ENCODE measurements around the gene COL6A6. TPM values are rescaled to one million over a fixed set of nuclear protein-coding genes. Genes with fewer than 3 reads are reported as not detected.

Gene COL6A6
- total and polyA plus RNA-seq, 2 experiments from 2014 or later, result 0.07 to 0.10 TPM

GRCh38 chr3:130537673-130538304 is 20.8 kb downstream of the COL6A6 start:
- Mint-ChIP-seq H3K9me3 (no peaks in the 10 kb centered on the region; the same call in 2 of the 3 replicates), H3K27me3 (ENCODE audit: insufficient read depth, low read depth, poor library complexity) (no peaks in the 10 kb centered on the region), H3K4me3 (no peak overlapping the region), H3K27ac (no peak overlapping the region), H3K4me1 (no peaks in the 10 kb centered on the region), H3K36me3 (ENCODE audit: low read depth) (no peaks in the 10 kb centered on the region)
- no peak overlapping the region for H2AFZ ChIP-seq
- no peaks in the 10 kb centered on the region for H3K9me2 ChIP-seq (ENCODE audit: insufficient read depth)
- no peaks in the 10 kb centered on the region for H4K20me1 ChIP-seq (replicated peaks; ENCODE audit: insufficient read depth)
- ATAC-seq (no peak), DNase-seq (ENCODE audit: low spot score) (no peak)
- H3K4me1 ChIP-seq (ENCODE audit: insufficient read depth), result no peaks in the 10 kb centered on the region
- no peaks in the 10 kb centered on the region for H3K27me3 ChIP-seq (ENCODE audit: insufficient read depth)
- H3K27ac ChIP-seq (ENCODE audit: low read depth), result no peak overlapping the region
- no peak for TF ChIP-seq CTCF (conservative IDR thresholded peaks at IDR 0.05; ENCODE audit: low read depth in 2 of 2)
- TF ChIP-seq POLR2AphosphoS5 (IDR thresholded peaks at IDR 0.05; ENCODE audit: low read depth), result no peak
- no peak for TF ChIP-seq ZNF331 (CRISPR knock-in tag; IDR thresholded peaks at IDR 0.05; ENCODE audit: low read depth)
- TF ChIP-seq EZH2phosphoT487 (IDR thresholded peaks at IDR 0.05; ENCODE audit: unreplicated experiment), result no peak
- no peak for TF ChIP-seq JUNB (IDR thresholded peaks at IDR 0.05; ENCODE audit: unreplicated experiment)
- TF ChIP-seq, protein P1, sequence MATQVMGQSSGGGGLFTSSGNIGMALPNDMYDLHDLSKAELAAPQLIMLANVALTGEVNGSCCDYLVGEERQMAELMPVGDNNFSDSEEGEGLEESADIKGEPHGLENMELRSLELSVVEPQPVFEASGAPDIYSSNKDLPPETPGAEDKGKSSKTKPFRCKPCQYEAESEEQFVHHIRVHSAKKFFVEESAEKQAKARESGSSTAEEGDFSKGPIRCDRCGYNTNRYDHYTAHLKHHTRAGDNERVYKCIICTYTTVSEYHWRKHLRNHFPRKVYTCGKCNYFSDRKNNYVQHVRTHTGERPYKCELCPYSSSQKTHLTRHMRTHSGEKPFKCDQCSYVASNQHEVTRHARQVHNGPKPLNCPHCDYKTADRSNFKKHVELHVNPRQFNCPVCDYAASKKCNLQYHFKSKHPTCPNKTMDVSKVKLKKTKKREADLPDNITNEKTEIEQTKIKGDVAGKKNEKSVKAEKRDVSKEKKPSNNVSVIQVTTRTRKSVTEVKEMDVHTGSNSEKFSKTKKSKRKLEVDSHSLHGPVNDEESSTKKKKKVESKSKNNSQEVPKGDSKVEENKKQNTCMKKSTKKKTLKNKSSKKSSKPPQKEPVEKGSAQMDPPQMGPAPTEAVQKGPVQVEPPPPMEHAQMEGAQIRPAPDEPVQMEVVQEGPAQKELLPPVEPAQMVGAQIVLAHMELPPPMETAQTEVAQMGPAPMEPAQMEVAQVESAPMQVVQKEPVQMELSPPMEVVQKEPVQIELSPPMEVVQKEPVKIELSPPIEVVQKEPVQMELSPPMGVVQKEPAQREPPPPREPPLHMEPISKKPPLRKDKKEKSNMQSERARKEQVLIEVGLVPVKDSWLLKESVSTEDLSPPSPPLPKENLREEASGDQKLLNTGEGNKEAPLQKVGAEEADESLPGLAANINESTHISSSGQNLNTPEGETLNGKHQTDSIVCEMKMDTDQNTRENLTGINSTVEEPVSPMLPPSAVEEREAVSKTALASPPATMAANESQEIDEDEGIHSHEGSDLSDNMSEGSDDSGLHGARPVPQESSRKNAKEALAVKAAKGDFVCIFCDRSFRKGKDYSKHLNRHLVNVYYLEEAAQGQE (IDR thresholded peaks at IDR 0.05; ENCODE audit: unreplicated experiment), result no peak
- no peak for TF ChIP-seq CREB1 (CRISPR knock-in tag; IDR thresholded peaks at IDR 0.05; ENCODE audit: low read depth)
- TF ChIP-seq ZNF114 (CRISPR knock-in tag; IDR thresholded peaks at IDR 0.05), result no peak
- no peak for TF ChIP-seq EZH2 (IDR thresholded peaks at IDR 0.05; ENCODE audit: low read depth, unreplicated experiment)
- H3F3A ChIP-seq (replicated peaks; ENCODE audit: low read depth), result no peaks in the 10 kb centered on the region
- H3K79me2 ChIP-seq (replicated peaks; ENCODE audit: insufficient read depth), result no peaks in the 10 kb centered on the region
- H3K36me3 ChIP-seq (ENCODE audit: insufficient read depth), result no peaks in the 10 kb centered on the region
- no peak overlapping the region for H3K4me2 ChIP-seq
- no peak overlapping the region for H3K4me3 ChIP-seq

DNA sequence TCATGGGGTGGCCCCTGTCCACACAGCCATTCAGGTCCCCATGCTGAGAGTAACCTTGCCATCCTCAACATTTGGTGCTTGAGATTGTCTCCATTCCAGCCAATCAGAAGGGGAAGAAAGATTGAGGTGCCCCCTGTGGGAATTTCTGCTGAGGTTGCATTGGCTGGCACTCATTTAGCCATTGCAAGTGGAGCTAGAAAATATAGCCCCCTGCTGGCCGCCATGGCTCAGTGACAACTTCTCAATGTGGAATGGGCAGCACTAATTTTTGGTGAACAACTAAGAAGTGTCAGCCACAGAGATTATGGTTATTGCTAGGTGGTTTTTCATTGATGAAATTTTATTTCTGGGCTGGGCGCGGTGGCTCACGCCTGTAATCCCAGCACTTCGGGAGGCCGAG is 22.0 kb downstream of the COL6A6 start:
- no peaks in the 10 kb centered on the region for H3K79me2 ChIP-seq (replicated peaks; ENCODE audit: insufficient read depth)
- ATAC-seq, result peak; percentile 92
- H4K20me1 ChIP-seq (replicated peaks; ENCODE audit: insufficient read depth), result no peaks in the 10 kb centered on the region
- peak; percentile 84 for DNase-seq (ENCODE audit: low spot score)
- H3K4me3 Mint-ChIP-seq, result no peak overlapping the region
- no peaks in the 10 kb centered on the region for H3K4me1 ChIP-seq (ENCODE audit: insufficient read depth)
- H3K27ac ChIP-seq (ENCODE audit: low read depth), result no peak overlapping the region
- H3K9me2 ChIP-seq (ENCODE audit: insufficient read depth), result no peaks in the 10 kb centered on the region
- no peak overlapping the region for H3K27ac Mint-ChIP-seq
- H3K4me3 ChIP-seq, result no peak overlapping the region
- no peaks in the 10 kb centered on the region for H3K36me3 Mint-ChIP-seq (ENCODE audit: low read depth)
- TF ChIP-seq CTCF (conservative IDR thresholded peaks at IDR 0.05; ENCODE audit: low read depth in 2 of 2) (peak; percentile 78 to 81), ZNF114 (CRISPR knock-in tag; IDR thresholded peaks at IDR 0.05) (no peak), ZNF331 (CRISPR knock-in tag; IDR thresholded peaks at IDR 0.05; ENCODE audit: low read depth) (no peak)
- peaks cover under 1% of the 10 kb centered on the region for H3K27me3 Mint-ChIP-seq (ENCODE audit: insufficient read depth, low read depth, poor library complexity)
- H3K4me1 Mint-ChIP-seq, result no peaks in the 10 kb centered on the region
- no peak overlapping the region for H2AFZ ChIP-seq
- H3K9me3 Mint-ChIP-seq, result no peaks in the 10 kb centered on the region; the same call in 2 of the 3 replicates
- no peaks in the 10 kb centered on the region for H3K27me3 ChIP-seq (ENCODE audit: insufficient read depth)
- no peak overlapping the region for H3K4me2 ChIP-seq
- no peaks in the 10 kb centered on the region for H3K36me3 ChIP-seq (ENCODE audit: insufficient read depth)
- H3F3A ChIP-seq (replicated peaks; ENCODE audit: low read depth), result no peaks in the 10 kb centered on the region
